GM12872 (cell line): Measurements from ENCODE around the gene NDUFA8.

Experiments
- TF ChIP-seq, protein P1 (sequence below): IDR thresholded peaks from 3 replicates; pipeline ENCODE4 v1.5.1; 2011; ENCODE audit warnings: low read depth, mild to moderate bottlenecking, low read length, moderate library complexity; ENCODE audit not compliant: insufficient read depth

Gene NDUFA8

DNA sequence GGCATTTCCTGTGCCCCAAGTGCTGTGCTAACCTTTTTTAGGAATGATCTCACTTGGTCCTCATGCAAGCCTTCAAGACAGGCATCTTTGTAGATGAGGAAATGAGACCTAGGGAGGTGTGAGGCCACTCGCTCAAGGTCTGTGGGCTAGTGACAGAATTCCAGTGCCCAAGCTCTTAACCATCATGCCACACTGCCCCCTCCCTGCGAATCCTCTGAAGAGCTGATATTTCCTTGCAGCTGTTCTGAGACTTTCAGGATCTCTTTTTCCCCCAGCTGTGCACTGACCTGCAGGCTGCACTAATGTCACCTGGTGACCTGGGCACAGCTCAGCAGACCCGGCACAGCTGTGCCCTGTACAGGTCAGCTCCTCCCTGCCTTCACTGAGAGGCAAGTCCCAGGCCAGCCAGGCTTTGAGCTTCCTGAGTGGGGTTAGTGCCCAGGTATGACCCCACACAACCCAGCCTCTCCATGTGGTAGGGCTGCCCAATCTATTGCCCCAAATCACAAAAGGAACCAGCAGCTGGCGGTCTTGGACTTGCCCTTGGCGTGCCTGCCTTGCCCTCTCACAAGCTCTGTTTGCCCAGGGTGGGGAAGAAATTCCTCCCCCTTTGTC, 32.8 kb upstream of the NDUFA8 start:
- TF ChIP-seq, protein P1, sequence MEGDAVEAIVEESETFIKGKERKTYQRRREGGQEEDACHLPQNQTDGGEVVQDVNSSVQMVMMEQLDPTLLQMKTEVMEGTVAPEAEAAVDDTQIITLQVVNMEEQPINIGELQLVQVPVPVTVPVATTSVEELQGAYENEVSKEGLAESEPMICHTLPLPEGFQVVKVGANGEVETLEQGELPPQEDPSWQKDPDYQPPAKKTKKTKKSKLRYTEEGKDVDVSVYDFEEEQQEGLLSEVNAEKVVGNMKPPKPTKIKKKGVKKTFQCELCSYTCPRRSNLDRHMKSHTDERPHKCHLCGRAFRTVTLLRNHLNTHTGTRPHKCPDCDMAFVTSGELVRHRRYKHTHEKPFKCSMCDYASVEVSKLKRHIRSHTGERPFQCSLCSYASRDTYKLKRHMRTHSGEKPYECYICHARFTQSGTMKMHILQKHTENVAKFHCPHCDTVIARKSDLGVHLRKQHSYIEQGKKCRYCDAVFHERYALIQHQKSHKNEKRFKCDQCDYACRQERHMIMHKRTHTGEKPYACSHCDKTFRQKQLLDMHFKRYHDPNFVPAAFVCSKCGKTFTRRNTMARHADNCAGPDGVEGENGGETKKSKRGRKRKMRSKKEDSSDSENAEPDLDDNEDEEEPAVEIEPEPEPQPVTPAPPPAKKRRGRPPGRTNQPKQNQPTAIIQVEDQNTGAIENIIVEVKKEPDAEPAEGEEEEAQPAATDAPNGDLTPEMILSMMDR, result no peak

DNA sequence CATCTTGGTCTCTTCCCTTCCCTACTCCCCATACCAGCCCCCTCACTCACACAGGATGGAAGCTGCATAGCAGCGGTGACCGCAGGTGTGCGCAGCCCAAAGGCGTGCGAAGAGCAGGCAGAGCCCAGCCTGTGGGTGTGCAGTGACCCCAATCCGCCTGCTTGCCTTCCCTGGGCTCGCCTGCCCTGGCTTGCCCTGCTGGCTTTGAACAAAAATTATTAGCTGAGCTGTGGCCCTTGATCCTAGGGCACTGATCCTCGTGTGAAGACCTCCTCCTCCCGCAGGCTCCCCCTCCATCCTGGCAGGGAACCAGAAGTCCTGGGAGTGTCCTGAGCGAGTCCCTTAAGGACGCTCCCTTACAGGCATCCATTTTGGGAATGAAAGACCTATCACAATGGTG, 32.0 kb upstream of the NDUFA8 start:
- TF ChIP-seq, protein P1, result no peak

DNA sequence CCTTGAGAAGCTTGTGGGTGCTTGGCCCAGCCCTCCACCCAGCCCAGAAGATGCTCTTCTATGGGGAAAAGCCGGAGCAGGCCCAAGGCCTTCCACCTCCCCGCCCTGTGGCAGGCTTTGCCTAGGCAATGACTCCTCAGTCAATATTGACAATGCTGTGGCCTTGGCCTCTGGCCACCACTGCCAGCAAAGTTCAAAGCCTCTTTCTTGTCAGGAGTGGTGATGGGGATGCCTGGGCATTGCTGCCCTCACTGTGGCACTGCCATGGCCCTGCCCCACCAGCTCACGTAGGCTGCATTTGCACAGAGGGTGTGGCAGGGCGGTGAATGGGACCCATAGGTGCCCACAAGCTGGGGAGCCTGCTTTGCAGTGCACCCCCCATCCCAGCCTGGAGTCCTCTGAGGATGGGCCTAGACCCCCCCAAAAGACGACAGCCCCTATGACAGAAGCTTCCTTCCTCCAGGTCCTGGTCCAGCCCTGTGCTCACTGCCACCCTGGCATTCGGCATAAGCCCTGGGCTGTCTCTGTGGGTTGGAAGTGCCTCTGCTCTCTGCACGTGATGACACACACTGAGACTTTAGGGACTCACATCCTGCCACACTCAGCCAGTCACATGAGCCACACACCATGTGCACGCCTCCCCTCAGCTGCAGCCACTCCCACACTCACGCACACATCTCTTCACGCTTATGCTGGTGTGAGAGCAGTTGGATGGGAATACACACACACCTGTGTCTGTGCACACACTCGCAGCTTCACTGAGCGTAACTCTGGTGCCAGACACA, 31.2 kb upstream of the NDUFA8 start:
- TF ChIP-seq, protein P1, result no peak

DNA sequence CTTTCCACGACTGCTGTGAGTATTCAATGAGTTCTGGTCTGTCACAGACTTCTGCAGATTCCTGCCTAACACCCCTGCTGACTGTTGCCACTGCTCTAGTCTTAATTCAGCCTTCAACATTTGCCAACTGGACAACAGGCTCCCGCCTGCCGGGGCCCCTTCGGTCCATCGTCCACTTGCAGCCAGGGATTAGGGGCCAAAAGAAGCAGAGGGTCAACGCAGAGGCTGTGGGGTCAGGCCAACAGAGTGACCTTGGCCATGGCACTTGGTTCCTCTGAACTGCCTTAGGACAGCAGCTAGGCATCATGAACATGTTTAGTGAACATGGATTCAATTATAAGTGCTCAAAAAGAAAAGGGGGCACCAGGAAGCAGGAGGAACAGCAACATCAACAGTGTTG, 28.8 kb upstream of the NDUFA8 start:
- TF ChIP-seq, protein P1, result no peak

DNA sequence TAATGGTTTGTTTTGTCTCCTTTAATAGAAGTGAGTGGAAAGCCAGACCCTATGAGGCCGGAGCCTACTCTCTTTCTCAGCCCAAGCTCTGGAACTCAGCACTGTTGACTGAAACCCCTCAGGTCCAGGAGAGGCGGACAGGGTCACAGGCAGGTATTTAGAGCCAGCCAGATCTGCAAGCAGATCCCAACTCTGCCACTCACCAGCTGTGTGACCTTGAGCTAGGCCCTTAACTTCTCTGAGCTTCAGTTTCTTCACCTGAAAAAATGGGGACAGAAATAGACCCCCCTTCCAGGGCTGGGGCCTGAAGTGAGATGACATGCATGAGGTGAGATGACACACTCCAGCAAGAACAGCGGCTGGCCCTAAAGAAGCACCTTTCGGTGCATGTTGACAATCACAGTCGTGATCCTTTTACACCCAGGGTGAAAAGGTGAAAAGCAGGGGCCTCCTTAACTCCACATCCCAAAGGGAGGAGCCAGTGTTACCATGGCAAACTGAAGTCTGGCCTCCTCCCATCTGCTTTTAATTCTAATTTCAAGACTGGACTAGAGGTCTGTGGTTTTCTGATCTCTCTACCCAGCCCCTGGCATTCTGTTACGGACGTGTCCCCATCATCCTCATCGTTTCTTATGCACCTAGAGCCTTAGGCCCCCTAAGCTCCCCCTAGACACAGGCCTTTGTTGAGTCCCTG, 27.3 kb upstream of the NDUFA8 start:
- TF ChIP-seq, protein P1, result no peak

DNA sequence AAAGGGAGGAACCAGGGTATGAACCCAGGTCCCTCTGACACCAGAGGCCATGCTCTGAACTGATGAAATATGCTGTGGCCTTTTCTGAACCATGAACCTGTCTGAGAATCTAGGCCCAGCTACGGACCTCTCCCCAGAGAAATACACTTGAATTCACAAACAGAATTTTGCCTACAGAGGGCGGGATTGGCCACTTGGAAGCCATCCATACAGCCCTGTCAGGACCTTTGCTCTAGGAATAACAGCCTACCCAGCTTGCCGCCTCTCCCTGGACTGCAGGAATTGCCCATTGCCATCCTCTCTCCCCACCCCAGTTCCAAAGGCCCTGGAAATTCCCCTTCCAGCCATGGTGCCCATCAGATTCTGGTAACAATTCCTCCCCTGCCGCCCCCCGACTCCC, 26.7 kb upstream of the NDUFA8 start:
- TF ChIP-seq, protein P1, result no peak

DNA sequence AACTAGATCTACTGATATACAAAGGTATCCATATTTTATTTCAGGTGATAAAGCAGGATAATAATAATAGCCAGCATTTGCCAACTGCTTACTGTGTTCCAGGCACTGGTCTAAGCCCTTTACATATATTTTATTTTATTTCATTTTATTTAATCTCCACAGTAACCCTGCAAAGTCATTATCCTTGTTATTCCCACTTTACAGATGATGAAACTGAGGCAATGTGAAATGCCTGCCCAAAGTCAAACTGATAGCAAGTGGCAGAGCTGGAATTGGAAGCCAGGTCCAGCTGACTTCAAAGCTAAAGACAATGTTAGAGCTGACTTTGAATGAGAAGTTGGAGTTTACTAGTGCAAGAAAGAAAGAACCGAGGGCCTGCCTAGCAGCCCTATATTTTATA, 25.0 kb upstream of the NDUFA8 start:
- TF ChIP-seq, protein P1, result no peak
